ENCODE data around the gene RAB11FIP3. TPM values are rescaled to one million over a fixed set of nuclear protein-coding genes. Genes with fewer than 3 reads are reported as not detected.
"Not testable (repeated sequence)": the region's sequence is repeated elsewhere in the genome, so short reads cannot be mapped to it uniquely, and the experiment has no call there.

RAB11FIP3 gene
- total RNA-seq, 1 experiment from 2014 or later, result 33.7 TPM

DNA sequence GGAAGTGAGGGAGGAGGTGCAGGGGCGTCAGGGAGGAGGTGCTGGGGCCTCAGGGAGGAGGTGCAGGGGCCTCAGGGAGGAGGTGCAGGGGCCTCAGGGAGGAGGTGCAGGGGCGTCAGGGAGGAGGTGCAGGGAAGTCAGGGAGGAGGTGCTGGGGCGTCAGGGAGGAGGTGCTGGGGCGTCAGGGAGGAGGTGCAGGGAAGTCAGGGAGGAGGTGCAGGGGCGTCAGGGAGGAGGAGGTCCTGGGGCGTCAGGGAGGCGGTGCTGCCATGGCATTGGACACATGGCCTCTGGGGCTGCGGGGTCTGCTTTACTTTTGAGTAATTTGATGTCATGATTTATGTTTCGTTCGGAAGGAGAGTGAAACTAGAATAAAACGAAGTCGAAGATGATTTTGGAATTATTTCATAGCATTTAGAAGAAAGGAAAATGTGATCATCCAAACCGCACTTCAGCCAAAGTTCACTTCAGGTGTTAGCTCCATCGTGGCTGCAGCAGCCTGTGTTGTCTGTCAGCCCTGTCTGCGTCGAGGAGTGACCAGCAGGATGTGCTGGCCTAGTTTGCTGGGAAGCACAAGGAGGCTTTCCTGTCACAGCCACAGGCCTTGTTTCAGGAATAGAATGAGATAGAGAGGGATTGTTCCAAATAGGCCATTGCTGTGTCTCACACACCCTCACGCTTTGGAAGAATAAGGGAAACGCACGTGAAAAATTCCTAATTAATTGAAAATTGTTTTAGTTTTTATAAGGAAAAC lies 42.8 kb downstream of the RAB11FIP3 start:
- no peaks in the 10 kb centered on the region for H3K27me3 Mint-ChIP-seq (ENCODE audit: unreplicated experiment)
- CTCF ChIA-PET, result no interaction called here
- no TSS peak for BruUV-seq (replicated peaks)
- intact Hi-C loops (cut with micrococcal nuclease; ENCODE audit: unreplicated experiment), result no loop called here
- H3K36me3 Mint-ChIP-seq (ENCODE audit: insufficient read depth, unreplicated experiment), result no peaks in the 10 kb centered on the region
- no peaks in the 10 kb centered on the region for H3K9me3 Mint-ChIP-seq (ENCODE audit: low read depth, unreplicated experiment)
- H3K27ac Mint-ChIP-seq (ENCODE audit: unreplicated experiment), result no peak overlapping the region
- TF ChIP-seq, protein P1, sequence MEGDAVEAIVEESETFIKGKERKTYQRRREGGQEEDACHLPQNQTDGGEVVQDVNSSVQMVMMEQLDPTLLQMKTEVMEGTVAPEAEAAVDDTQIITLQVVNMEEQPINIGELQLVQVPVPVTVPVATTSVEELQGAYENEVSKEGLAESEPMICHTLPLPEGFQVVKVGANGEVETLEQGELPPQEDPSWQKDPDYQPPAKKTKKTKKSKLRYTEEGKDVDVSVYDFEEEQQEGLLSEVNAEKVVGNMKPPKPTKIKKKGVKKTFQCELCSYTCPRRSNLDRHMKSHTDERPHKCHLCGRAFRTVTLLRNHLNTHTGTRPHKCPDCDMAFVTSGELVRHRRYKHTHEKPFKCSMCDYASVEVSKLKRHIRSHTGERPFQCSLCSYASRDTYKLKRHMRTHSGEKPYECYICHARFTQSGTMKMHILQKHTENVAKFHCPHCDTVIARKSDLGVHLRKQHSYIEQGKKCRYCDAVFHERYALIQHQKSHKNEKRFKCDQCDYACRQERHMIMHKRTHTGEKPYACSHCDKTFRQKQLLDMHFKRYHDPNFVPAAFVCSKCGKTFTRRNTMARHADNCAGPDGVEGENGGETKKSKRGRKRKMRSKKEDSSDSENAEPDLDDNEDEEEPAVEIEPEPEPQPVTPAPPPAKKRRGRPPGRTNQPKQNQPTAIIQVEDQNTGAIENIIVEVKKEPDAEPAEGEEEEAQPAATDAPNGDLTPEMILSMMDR (IDR thresholded peaks at IDR 0.05; ENCODE audit: unreplicated experiment), result no peak
- DNase-seq, result no peak
- no peak overlapping the region for H3K4me3 Mint-ChIP-seq (ENCODE audit: low read depth, unreplicated experiment)
- no peaks in the 10 kb centered on the region for H3K4me1 Mint-ChIP-seq (ENCODE audit: low read depth, unreplicated experiment)

DNA sequence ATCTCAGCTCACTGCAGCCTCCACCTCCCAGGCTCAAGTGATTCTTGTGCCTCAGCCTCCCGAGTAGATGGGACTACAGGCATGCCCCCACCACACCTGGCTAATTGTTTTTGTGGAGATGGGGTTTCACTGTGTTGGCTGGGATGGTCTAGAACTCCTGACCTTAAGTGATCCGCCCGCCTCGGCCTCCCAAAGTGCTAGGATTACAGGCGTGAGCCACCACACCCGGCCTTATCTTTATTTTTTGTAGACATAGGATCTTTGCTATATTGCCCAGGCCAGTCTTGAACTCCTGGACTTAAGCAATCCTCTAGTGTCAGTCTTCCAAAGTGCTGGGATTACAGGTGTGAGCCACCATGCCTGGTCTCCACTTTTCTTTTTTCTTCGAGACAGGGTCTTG lies 44.0 kb downstream of the RAB11FIP3 start:
- BruUV-seq (replicated peaks); DNase-seq; H3K36me3 Mint-ChIP-seq (ENCODE audit: insufficient read depth, unreplicated experiment); CTCF ChIA-PET; H3K4me3 Mint-ChIP-seq (ENCODE audit: low read depth, unreplicated experiment); H3K9me3 Mint-ChIP-seq (ENCODE audit: low read depth, unreplicated experiment); H3K27ac Mint-ChIP-seq (ENCODE audit: unreplicated experiment); H3K27me3 Mint-ChIP-seq (ENCODE audit: unreplicated experiment); intact Hi-C loops (cut with micrococcal nuclease; ENCODE audit: unreplicated experiment); H3K4me1 Mint-ChIP-seq (ENCODE audit: low read depth, unreplicated experiment): not testable (repeated sequence)

DNA sequence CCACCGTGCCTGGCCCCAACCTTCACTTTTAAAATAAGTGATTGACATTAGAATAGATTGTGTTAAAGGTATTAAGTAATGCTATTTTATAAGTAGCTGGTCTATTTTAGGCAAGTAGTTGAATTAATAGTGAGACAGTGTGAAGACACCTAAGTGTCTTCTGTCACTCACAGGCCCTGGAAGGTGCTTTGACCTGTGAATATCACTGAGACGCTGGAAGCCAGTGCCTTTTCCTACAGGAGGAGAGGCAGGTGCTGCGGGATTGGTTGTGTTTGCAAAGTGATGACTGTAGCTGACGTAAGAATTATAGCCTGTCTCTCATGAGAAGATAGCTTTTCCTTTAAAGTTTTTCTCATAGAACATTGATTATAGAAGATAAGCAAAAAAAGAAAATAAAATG lies 45.0 kb downstream of the RAB11FIP3 start:
- Mint-ChIP-seq H3K4me1 (ENCODE audit: low read depth, unreplicated experiment) (peaks cover 15% of the 10 kb centered on the region), H3K27ac (ENCODE audit: unreplicated experiment) (no peak overlapping the region), H3K36me3 (ENCODE audit: insufficient read depth, unreplicated experiment) (peaks cover 5% of the 10 kb centered on the region), H3K27me3 (ENCODE audit: unreplicated experiment) (no peaks in the 10 kb centered on the region), H3K4me3 (ENCODE audit: low read depth, unreplicated experiment) (no peak overlapping the region), H3K9me3 (ENCODE audit: low read depth, unreplicated experiment) (no peaks in the 10 kb centered on the region)
- intact Hi-C loops (cut with micrococcal nuclease; ENCODE audit: unreplicated experiment), result no loop called here
- no peak for DNase-seq
- CTCF ChIA-PET, result no interaction called here
- TF ChIP-seq, protein P1 (IDR thresholded peaks at IDR 0.05; ENCODE audit: unreplicated experiment), result no peak
- no TSS peak for BruUV-seq (replicated peaks)

DNA sequence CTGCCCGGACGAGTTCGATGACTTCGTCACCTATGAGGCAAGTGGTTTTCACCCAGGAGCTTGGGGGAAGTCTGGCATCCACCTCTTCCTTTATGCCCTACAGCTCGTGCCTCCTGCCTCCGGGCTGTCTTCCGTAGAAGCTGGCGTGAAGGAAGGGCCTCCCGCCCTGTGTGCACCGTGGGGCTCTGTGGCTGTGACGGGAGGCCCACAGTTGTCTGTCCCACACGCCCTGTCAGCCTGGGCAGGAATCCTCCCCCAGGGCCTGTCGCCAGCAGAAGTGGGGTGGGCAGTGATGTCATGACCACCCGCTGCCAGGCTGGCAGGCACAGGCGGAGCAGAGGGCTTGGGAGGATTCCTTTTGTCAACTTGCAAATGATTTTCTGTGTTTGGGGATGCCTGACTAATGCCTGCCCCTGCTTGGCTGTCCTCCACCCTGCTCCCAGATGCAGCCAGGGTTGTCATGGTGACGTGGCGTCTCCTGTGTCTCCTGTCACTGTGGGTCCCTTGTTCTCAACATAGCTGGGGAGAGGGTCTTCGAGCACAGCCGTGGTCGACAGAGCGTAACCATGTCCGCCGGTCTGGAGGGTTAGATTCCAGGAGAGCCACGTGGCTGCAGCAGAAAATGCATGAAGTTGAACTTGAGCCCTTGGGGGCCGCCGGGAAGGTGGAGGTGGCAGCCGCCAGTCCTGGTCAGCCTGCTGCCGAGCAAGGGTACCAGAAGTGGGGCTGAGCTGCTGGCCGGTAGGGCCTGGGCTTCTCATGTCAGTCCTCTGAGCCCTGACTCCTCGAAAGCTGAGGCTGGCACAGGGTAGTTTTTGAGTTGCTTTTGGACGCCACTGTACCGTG lies 46.1 kb downstream of the RAB11FIP3 start:
- H3K27me3 Mint-ChIP-seq (ENCODE audit: unreplicated experiment), result no peaks in the 10 kb centered on the region
- DNase-seq, result no peak
- no TSS peak for BruUV-seq (replicated peaks)
- no peak overlapping the region for H3K27ac Mint-ChIP-seq (ENCODE audit: unreplicated experiment)
- H3K36me3 Mint-ChIP-seq (ENCODE audit: insufficient read depth, unreplicated experiment), result peaks cover 5% of the 10 kb centered on the region
- no peak overlapping the region for H3K4me3 Mint-ChIP-seq (ENCODE audit: low read depth, unreplicated experiment)
- H3K9me3 Mint-ChIP-seq (ENCODE audit: low read depth, unreplicated experiment), result no peaks in the 10 kb centered on the region
- peaks cover 15% of the 10 kb centered on the region for H3K4me1 Mint-ChIP-seq (ENCODE audit: low read depth, unreplicated experiment)
- CTCF ChIA-PET, result interaction anchor here (1.0 kb wide), 1 partner anchor 12 kb away, joined by 3 read pairs; no protein-coding TSS in a partner anchor
- TF ChIP-seq, protein P1 (IDR thresholded peaks at IDR 0.05; ENCODE audit: unreplicated experiment), result no peak
- intact Hi-C loops (cut with micrococcal nuclease; ENCODE audit: unreplicated experiment), result no loop called here

Measured in Calu3 (cell line).